Measurements from ENCODE around the gene TTI1.

GRCh38 chr20:38023181-38024001, 9.9 kb downstream of the TTI1 start:
- no peak for TF ChIP-seq CTCF (IDR thresholded peaks at IDR 0.05; ENCODE audit: low read depth, low read length)
- no peak for TF ChIP-seq POLR2A (IDR thresholded peaks at IDR 0.05; ENCODE audit: extremely low read depth, insufficient read length)
- no peak for TF ChIP-seq MYC (IDR thresholded peaks at IDR 0.05; ENCODE audit: low read depth, low read length)
- TF ChIP-seq MAX (IDR thresholded peaks at IDR 0.05; ENCODE audit: low read depth, low read length), result no peak
